Activated naive CD8-positive, alpha-beta T cell treated with anti-CD3 and anti-CD28 coated beads for 36 hours (primary cell): ENCODE measurements around the gene CCR4. TPM values are rescaled to one million over a fixed set of nuclear protein-coding genes. Genes with fewer than 3 reads are reported as not detected.
"Not testable (repeated sequence)": the region's sequence is repeated elsewhere in the genome, so short reads cannot be mapped to it uniquely, and the experiment has no call there.

ENCODE experiments used
- DNase-seq: peaks from one replicate; pipeline ENCODE4 v3.0.0; 2021
- H3K27ac Mint-ChIP-seq: one replicate; pipeline ENCODE4 v1.8.0; 2022; ENCODE audit warnings: mild to moderate bottlenecking, moderate library complexity, mixed read lengths
- H3K27me3 Mint-ChIP-seq: one replicate; pipeline ENCODE4 v1.8.0; 2022; ENCODE audit warnings: mild to moderate bottlenecking, mixed read lengths
- H3K36me3 Mint-ChIP-seq: one replicate; pipeline ENCODE4 v1.8.0; 2021; ENCODE audit warnings: mild to moderate bottlenecking, mixed read lengths
- H3K4me1 Mint-ChIP-seq: one replicate; pipeline ENCODE4 v1.8.0; 2021; ENCODE audit warnings: mixed read lengths
- H3K4me3 Mint-ChIP-seq: one replicate; pipeline ENCODE4 v1.8.0; 2022; ENCODE audit warnings: mild to moderate bottlenecking, moderate library complexity, mixed read lengths
- H3K9me3 Mint-ChIP-seq: one replicate; pipeline ENCODE4 v1.8.0; 2022; ENCODE audit warnings: mixed read lengths
- total RNA-seq, 2 experiments: library from RNA; stranded (reverse); gene quantifications; one replicate each; pipeline ENCODE4 v1.2.3, GENCODE V29; 2021

Gene CCR4
- total RNA-seq, 2 experiments from 2014 or later: 8.1 to 8.8 TPM

DNA sequence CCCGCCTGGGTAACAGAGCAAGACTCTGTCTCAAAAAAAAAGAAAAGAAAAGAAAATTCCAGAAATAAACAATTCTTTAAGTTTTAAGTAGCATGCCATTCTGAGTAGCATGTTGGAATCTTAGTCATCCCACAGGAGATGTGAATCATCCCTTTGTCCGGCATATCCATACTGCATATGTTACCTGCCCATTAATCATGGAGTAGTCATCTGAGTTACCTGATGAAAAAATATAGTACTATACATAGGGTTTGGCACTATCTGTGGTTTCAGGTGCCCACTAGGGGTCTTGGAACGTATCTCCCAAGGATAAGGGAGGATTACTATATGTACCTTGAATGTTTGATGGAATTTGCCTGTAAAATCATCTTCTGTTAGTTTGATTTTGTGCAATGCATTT lies 6.3 kb upstream of the CCR4 start:
- H3K36me3 Mint-ChIP-seq: no peaks in the 10 kb centered on the region
- H3K9me3 Mint-ChIP-seq: no peaks in the 10 kb centered on the region
- peaks cover 10% of the 10 kb centered on the region for H3K27me3 Mint-ChIP-seq
- H3K4me1 Mint-ChIP-seq: peaks cover 17% of the 10 kb centered on the region
- H3K27ac Mint-ChIP-seq: no peak overlapping the region
- H3K4me3 Mint-ChIP-seq: no peak overlapping the region
- no peak for DNase-seq

DNA sequence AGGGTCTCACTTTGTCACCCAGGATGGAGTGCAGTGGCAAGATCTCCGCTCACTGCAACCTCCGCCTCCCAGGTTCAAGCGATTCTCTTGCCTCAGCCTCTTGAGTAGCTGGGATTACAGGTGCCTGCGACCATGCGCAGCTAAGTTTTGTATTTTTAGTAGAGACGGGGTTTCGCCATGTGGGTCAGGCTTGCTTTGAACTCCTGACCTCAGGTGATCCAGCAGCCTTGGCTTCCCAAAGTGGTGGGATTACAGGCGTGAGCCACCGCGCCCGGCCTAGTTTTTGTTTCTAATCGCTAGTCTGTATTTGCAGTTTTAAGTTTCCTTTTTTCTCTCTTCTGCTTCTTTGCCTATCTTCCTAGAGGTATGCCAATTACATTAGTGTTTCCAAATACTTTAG lies 5.8 kb upstream of the CCR4 start:
- H3K36me3 Mint-ChIP-seq, H3K27ac Mint-ChIP-seq, H3K4me3 Mint-ChIP-seq, H3K9me3 Mint-ChIP-seq, DNase-seq: not testable (repeated sequence)
- Mint-ChIP-seq H3K27me3 (peaks cover 10% of the 10 kb centered on the region), H3K4me1 (peaks cover 18% of the 10 kb centered on the region)

DNA sequence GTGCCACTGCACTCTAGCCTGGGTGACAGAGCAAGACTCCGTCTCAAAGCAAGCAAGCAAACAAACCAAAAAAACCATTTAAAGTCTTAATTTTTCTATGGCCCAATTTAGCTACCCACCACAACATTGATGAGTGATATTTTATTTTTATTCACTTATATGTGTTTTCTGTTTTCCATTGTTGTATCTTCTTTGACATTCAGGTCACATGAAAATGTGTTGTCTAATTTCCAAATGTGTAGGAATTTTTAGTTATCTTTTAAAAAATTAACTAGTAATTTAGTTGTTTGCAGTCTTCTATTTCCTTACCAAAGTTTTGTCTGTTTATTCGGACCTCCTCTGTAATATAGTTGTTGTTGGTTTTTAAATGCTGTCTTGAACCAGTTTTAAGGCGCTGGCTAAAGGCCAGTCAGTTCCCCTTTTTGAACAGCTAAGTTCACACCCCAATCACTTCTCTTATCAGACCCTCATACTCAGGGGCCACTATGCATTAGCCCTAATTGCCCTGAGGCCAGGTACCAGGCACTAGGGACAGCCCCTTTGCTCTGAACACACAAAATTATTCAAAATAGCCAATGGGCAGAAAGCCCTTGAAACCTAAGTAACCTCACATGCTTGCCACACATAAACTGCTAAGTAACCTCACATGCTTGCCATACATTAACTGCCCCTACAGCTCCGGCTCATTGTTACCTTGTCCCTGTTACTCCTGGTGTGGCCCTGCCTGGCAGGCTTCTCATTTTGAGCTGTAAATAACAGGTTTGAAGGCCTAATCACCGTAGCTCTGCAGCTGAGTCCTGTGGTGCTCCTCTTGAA lies 4.3 kb upstream of the CCR4 start:
- Mint-ChIP-seq H3K4me3 (no peak overlapping the region), H3K27ac (no peak overlapping the region), H3K27me3 (peaks cover 14% of the 10 kb centered on the region), H3K36me3 (no peaks in the 10 kb centered on the region), H3K9me3 (no peaks in the 10 kb centered on the region), H3K4me1 (peaks cover 30% of the 10 kb centered on the region)
- DNase-seq: no peak

DNA sequence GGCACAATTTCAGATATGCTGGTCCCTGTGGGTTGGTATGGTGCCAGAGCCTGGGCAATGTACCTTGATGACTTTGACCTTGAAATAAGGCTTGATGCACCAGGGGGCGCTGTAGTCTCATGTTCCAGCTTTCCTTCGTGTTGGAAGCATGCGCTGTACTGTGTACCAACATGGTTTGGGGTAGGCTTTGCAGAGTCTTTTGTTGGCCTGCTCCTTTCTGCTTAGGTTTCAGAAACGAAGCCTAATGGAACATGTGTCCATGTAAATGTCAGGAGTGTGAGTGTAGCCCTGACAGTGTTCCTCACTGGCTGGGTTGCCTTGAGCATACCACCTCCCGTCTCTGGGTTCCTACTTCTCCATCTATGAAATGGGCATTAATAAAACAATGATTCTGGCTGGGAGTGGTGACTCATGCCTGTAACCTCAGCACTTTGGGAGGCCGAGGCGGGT lies 3.6 kb upstream of the CCR4 start:
- Mint-ChIP-seq H3K27ac (peak overlapping the region; percentile 20), H3K9me3 (no peaks in the 10 kb centered on the region), H3K4me1 (peaks cover 35% of the 10 kb centered on the region), H3K4me3 (no peak overlapping the region), H3K36me3 (peaks cover 1% of the 10 kb centered on the region), H3K27me3 (peaks cover 14% of the 10 kb centered on the region)
- DNase-seq: peak; percentile 81

DNA sequence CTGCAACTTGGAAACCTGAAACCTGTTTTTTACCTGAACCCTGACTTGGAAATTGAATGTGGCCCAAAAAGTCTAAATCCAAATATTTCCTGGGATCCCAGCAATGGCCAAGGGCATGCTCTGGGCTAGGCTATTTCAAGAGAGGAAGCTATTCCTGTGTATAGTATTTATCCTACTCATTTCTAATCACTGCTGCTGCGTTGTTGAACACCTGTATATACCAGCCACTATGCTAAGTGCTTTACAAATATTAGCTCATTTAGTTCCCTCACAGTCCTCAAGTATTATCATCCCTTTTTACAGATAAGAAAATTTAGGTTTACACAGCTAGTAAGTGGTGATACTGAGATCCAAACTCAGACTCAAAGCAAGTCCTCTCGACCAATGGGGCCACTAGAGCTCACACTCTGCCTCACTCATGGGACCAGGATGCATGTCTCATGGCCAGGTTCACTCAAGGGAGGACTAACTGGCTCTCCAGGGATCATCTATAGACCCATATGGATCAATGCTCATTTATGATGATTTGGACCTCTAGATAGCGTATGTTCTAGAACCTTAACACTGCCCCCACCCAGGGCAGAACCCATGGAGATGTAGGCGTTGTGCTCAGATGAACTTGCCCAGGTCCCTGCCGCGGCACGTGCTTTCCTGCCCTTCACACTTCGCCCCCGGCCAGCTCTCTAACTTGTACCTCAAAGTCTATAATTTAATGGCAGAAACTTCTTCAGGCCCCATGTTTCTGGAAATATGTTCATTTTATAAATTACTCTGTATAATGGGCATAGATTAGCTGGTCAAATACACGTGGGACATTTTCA lies 2.6 kb upstream of the CCR4 start:
- Mint-ChIP-seq H3K4me1 (peaks cover 35% of the 10 kb centered on the region), H3K4me3 (no peak overlapping the region), H3K27me3 (peaks cover 14% of the 10 kb centered on the region), H3K36me3 (peaks cover 1% of the 10 kb centered on the region), H3K9me3 (no peaks in the 10 kb centered on the region), H3K27ac (no peak overlapping the region)
- DNase-seq: no peak

DNA sequence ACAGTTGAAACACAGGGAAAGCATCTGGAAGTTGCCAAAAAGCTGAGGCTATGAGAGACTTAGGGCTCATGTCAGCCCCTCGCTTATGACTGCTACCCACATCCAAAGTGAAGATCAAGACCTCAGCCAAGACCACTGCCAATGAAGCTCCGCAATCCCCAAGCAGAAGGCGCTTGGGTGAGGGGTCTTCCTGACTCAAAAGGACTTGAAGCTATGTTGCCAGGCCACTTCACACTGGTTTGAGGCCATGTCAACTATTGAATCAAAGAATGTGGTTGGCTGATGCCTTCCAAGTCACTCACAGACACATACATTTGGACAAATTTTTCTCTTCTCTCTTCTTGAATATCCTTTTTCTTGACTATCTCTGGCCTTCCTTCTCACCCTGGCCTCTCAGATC lies 928 bp upstream of the CCR4 start:
- no peaks in the 10 kb centered on the region for H3K9me3 Mint-ChIP-seq
- H3K4me1 Mint-ChIP-seq: peaks cover 35% of the 10 kb centered on the region
- peaks cover 14% of the 10 kb centered on the region for H3K27me3 Mint-ChIP-seq
- H3K4me3 Mint-ChIP-seq: no peak overlapping the region
- DNase-seq: no peak
- peaks cover 1% of the 10 kb centered on the region for H3K36me3 Mint-ChIP-seq
- no peak overlapping the region for H3K27ac Mint-ChIP-seq

DNA sequence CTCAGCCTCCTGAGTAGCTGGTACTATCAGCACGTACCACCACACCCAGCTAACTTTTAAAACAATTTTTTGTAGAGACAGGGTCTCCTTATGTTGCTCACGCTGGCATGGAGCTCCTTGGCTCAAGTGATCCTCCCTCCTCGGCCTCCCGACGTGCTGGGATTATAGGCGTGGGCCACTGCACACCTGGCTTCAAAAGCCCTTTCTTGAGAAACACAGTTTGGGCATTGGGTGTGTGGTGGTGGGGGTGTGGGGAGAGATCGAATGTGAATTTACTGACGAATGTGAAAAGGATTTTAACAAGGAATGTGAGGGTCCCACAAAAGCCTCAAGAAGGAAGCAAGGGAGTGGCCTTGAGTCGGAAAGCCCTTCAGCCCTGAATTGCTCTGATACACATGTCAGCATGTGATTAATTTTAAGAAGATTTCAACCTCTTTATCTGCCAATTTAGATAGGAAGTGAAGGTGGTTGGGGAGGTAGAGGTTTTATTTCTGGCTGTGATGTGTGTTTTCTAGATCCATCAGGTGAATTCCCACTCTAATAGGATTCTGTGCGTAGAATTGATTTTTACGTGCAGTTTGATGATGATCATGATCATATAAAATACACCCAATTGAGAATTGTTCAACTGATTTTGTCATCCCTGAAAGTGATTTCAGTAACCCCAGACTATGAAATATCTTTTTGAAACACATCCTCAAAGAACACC lies 1.1 kb downstream of the CCR4 start:
- peaks cover 14% of the 10 kb centered on the region for H3K27me3 Mint-ChIP-seq
- peak overlapping the region; percentile 64 for H3K4me3 Mint-ChIP-seq
- no peak for DNase-seq
- H3K4me1 Mint-ChIP-seq: peaks cover 34% of the 10 kb centered on the region
- peak overlapping the region; percentile 58 for H3K27ac Mint-ChIP-seq
- no peaks in the 10 kb centered on the region for H3K9me3 Mint-ChIP-seq
- H3K36me3 Mint-ChIP-seq: peaks cover 1% of the 10 kb centered on the region

DNA sequence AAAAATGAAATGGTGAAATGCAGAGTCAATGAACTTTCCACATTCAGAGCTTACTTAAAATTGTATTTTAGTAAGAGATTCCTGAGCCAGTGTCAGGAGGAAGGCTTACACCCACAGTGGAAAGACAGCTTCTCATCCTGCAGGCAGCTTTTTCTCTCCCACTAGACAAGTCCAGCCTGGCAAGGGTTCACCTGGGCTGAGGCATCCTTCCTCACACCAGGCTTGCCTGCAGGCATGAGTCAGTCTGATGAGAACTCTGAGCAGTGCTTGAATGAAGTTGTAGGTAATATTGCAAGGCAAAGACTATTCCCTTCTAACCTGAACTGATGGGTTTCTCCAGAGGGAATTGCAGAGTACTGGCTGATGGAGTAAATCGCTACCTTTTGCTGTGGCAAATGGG lies 3.1 kb downstream of the CCR4 start:
- no peak overlapping the region for H3K4me3 Mint-ChIP-seq
- H3K4me1 Mint-ChIP-seq: peaks cover 18% of the 10 kb centered on the region
- DNase-seq: no peak
- H3K36me3 Mint-ChIP-seq: peaks cover 1% of the 10 kb centered on the region
- no peaks in the 10 kb centered on the region for H3K9me3 Mint-ChIP-seq
- H3K27ac Mint-ChIP-seq: no peak overlapping the region
- H3K27me3 Mint-ChIP-seq: peaks cover 4% of the 10 kb centered on the region

DNA sequence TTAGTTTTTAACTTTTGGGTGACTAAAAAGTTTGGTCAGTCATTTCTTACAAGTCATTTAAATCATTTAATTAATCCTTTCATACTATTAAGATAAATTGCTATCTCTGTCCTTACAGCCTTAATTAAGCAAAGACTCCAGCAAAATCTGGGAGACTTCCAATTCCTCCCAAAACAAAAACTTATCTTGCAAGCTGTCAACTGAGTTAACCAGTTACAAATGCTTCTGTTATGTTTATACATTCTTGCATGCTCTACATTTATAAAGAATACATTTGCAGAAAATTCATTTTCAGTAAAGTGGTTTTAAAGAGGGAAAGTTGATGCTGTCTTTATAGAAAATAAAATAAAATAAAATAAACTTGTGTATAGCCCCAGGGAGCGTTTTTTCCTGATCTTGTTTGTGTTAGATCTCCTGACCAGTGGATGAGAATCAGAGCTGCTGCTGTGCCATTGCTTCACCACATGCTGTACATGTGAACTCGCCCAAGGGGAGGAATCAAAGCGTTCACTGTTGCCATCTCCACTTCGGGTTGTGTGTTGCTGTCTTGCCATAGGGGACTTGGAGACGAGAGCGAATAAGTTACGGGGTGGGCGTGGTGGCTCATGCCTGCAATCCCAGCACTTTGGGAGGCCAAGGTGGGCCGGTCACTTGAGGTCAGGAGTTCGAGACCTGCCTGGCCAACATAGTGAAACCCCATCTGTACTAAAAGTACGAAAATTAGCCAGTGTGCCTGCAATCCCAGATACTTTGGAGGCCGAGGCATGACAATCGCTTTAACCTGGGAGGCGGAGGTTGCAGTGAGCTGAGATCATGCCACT lies 5.5 kb downstream of the CCR4 start:
- Mint-ChIP-seq H3K4me3 (no peak overlapping the region), H3K36me3 (peaks cover 3% of the 10 kb centered on the region), H3K27ac (no peak overlapping the region)

DNA sequence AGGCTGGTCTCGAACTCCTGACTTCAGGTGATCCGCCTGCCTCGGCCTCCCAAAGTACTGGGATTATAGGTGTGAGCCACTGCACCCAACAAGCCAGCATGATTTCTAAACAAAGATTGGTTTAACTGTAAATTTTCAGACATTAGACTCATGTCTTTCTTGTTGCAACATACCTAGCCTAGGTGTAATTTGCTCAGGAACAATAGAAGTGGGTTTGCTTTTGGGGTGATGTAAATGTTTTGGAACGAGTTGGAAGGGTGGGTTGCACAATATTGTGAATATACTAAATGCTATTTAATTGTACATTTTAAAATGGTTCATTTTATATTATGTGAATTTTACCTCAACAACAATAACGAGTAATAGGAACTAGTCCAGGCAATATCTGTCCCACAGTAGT lies 7.1 kb downstream of the CCR4 start:
- no peak overlapping the region for H3K4me3 Mint-ChIP-seq
- H3K27ac Mint-ChIP-seq: no peak overlapping the region
- H3K36me3 Mint-ChIP-seq: peaks cover 2% of the 10 kb centered on the region
- H3K4me1 Mint-ChIP-seq: peaks cover 15% of the 10 kb centered on the region
- H3K9me3 Mint-ChIP-seq: no peaks in the 10 kb centered on the region
- no peaks in the 10 kb centered on the region for H3K27me3 Mint-ChIP-seq
- DNase-seq: no peak

More for the DNA sequence above, 5.5 kb downstream of the CCR4 start:
- Mint-ChIP-seq H3K9me3 (no peaks in the 10 kb centered on the region), H3K4me1 (peaks cover 21% of the 10 kb centered on the region), H3K27me3 (no peaks in the 10 kb centered on the region)
- DNase-seq: no peak

DNA sequence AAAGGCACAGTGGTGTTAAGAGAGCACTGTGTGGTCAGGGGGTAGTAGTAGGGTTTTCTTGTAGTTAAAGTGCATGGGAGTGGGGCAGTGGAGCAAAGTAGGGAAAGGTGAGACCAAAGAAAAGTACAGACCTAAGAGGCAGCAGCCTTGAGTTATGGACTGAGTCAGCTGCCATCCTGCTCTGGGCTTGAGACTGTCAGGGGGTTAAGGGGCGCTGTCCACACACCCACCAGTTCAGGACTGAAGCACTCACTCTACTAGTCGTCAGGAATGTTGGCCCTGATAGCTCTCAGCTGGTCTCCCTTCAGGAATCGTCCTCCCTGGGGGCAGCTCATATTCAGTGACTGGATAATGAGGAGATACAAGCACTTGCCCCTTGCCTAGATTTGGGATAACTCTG lies 7.9 kb downstream of the CCR4 start:
- peaks cover 23% of the 10 kb centered on the region for H3K4me1 Mint-ChIP-seq

DNA sequence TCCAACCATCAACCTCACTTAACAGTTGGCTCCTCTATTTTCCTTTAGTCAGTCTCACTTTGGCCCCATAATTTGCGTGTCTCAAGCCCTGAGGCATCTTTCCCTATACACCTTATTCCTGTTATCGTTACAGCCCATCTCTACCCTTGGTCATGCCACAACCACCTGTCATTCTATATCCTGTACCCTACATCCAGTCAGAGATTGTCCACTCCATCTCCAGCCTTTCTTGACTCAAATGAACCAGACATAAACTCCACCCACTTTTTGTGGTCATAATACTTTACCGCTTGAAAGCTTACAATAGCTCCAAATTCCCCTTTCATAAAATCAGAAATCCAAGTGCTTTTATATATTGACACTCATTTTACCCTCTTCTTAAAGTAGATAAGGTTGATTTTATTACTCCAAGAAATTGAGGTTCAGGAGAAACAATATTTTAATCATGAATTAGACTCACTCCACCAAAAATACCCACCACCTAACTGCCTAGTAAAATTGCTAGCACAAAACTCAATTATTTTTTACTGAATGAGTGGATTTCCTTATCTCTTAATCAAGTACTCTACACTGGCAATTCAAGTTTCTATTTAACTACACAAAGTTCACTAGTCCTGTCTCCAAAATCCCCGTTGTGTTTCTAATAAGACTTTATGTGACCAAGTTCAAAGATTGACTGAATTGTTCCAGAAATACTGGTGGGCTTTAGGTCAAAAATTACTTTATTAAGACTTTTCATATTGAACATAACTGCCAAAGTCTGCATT lies 9.1 kb downstream of the CCR4 start:
- no peaks in the 10 kb centered on the region for H3K27me3 Mint-ChIP-seq

More for the DNA sequence above, 7.9 kb downstream of the CCR4 start:
- Mint-ChIP-seq H3K27ac (no peak overlapping the region), H3K4me3 (no peak overlapping the region), H3K9me3 (no peaks in the 10 kb centered on the region), H3K36me3 (peaks cover 7% of the 10 kb centered on the region), H3K27me3 (no peaks in the 10 kb centered on the region)
- DNase-seq: no peak

DNA sequence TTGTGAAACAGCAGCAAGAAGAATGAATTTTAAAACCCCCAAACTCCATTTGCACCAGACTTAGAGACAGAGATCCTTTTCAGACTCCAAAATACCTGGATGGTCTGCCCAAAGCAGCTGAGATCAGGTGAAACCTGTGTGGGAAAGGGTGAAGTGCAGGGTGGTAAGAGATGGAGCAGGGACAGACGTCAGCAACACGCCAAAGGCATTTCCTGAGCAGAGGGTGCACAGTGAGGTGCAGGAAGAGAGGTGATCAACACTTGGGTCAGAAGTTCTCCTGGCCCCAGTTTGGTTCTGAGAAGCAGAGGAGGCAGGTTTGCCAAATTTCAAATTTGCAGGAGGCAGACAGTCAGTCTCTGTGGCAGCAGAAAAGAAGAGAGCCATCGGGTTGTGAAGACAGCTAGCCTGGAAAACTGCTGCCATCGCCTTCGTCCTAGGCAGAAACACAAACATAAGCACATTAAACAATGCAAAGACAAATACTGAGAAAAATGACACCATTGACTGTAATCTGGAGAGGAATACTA lies 9.8 kb downstream of the CCR4 start:
- DNase-seq: no peak
- Mint-ChIP-seq H3K36me3 (peaks cover 22% of the 10 kb centered on the region), H3K9me3 (peaks cover 9% of the 10 kb centered on the region), H3K27ac (peak overlapping the region; percentile 75), H3K27me3 (no peaks in the 10 kb centered on the region), H3K4me3 (peak overlapping the region; percentile 12), H3K4me1 (peaks cover 24% of the 10 kb centered on the region)

More for the DNA sequence above, 9.1 kb downstream of the CCR4 start:
- Mint-ChIP-seq H3K36me3 (peaks cover 17% of the 10 kb centered on the region), H3K4me3 (no peak overlapping the region), H3K27ac (peak overlapping the region; percentile 75), H3K4me1 (peaks cover 24% of the 10 kb centered on the region), H3K9me3 (peaks cover 8% of the 10 kb centered on the region)
- DNase-seq: no peak
